HepG2 (cell line): ENCODE measurements around the gene CNNM4. TPM values are rescaled to one million over a fixed set of nuclear protein-coding genes. Genes with fewer than 3 reads are reported as not detected.

ENCODE experiments used
- BCL3 ChIP-seq: sonication (generic); formaldehyde crosslinking; IDR thresholded peaks from 2 replicates; pipeline ENCODE4 v1.5.1; 2020; ENCODE audit warnings: mild to moderate bottlenecking, missing genetic modification reagents, moderate library complexity
- CREBL2 ChIP-seq: sonication (generic); formaldehyde crosslinking; IDR thresholded peaks from 2 replicates; pipeline ENCODE4 v1.8.1; 2023; ENCODE audit warnings: missing genetic modification reagents, mild to moderate bottlenecking, borderline replicate concordance
- HIC2 ChIP-seq: sonication (generic); formaldehyde crosslinking; IDR thresholded peaks from 2 replicates; pipeline ENCODE4 v1.9.0; 2022; ENCODE audit warnings: low read depth, missing genetic modification reagents
- JDP2 ChIP-seq: sonication (generic); formaldehyde crosslinking; IDR thresholded peaks from 2 replicates; pipeline ENCODE4 v1.8.1; 2022; ENCODE audit warnings: missing genetic modification reagents, borderline replicate concordance
- KAT7 ChIP-seq: IDR thresholded peaks from 2 replicates; pipeline ENCODE4 v1.6.1; 2018; ENCODE audit warnings: borderline replicate concordance, missing compliant biosample characterization
- NCOA1 ChIP-seq: sonication (generic); formaldehyde crosslinking; IDR thresholded peaks from 2 replicates; pipeline ENCODE4 v1.9.0; 2021; ENCODE audit warnings: missing genetic modification reagents
- NRL ChIP-seq: sonication (generic); formaldehyde crosslinking; IDR thresholded peaks from 2 replicates; pipeline ENCODE4 v1.5.0; 2020; ENCODE audit warnings: missing genetic modification reagents, mild to moderate bottlenecking, moderate library complexity, borderline replicate concordance
- PHF21A ChIP-seq: sonication (generic); formaldehyde crosslinking; IDR thresholded peaks from 2 replicates; pipeline ENCODE4 v1.5.0; 2020; ENCODE audit warnings: mild to moderate bottlenecking, missing genetic modification reagents
- POLR2AphosphoS5 ChIP-seq: IDR thresholded peaks from 2 replicates; pipeline ENCODE4 v1.6.1; 2012; ENCODE audit warnings: low read depth, low read length
- RFXAP ChIP-seq: sonication (generic); formaldehyde crosslinking; IDR thresholded peaks from 2 replicates; pipeline ENCODE4 v1.4.0; 2020; ENCODE audit warnings: missing genetic modification reagents, borderline replicate concordance
- SALL2 ChIP-seq: sonication (generic); formaldehyde crosslinking; IDR thresholded peaks from 2 replicates; pipeline ENCODE4 v1.8.1; 2023; ENCODE audit warnings: mild to moderate bottlenecking, missing genetic modification reagents, inconsistent platforms
- THAP8 ChIP-seq: sonication (generic); formaldehyde crosslinking; IDR thresholded peaks from 2 replicates; pipeline ENCODE4 v1.5.1; 2020; ENCODE audit warnings: missing genetic modification reagents, mild to moderate bottlenecking, borderline replicate concordance
- ZBTB37 ChIP-seq: sonication (generic); formaldehyde crosslinking; IDR thresholded peaks from 2 replicates; pipeline ENCODE4 v1.4.0; 2020; ENCODE audit warnings: mild to moderate bottlenecking, missing genetic modification reagents
- ZFP36L1 ChIP-seq: sonication (generic); formaldehyde crosslinking; IDR thresholded peaks from 2 replicates; pipeline ENCODE4 v1.8.0; 2022; ENCODE audit warnings: mild to moderate bottlenecking, missing genetic modification reagents, moderate library complexity
- ZNF282 ChIP-seq: fragments of 450-650 bp; IDR thresholded peaks from 2 replicates; pipeline ENCODE4 v1.6.1; 2018; ENCODE audit not compliant: partially characterized antibody
- ZNF44 ChIP-seq: sonication (generic); formaldehyde crosslinking; IDR thresholded peaks from 2 replicates; pipeline ENCODE4 v1.5.1; 2020; ENCODE audit warnings: mild to moderate bottlenecking, missing genetic modification reagents
- ZNF563 ChIP-seq: sonication (generic); formaldehyde crosslinking; IDR thresholded peaks from 2 replicates; pipeline ENCODE4 v1.8.0; 2022; ENCODE audit warnings: mild to moderate bottlenecking, moderate library complexity, missing genetic modification reagents
- ZNF589 ChIP-seq: sonication (generic); formaldehyde crosslinking; conservative IDR thresholded peaks from 2 replicates; pipeline ENCODE4 v1.8.0; 2022; ENCODE audit warnings: mild to moderate bottlenecking, moderate library complexity, missing genetic modification reagents
- ZNF598 ChIP-seq: sonication (generic); formaldehyde crosslinking; IDR thresholded peaks from 2 replicates; pipeline ENCODE4 v1.5.1; 2020; ENCODE audit warnings: mild to moderate bottlenecking, missing genetic modification reagents, borderline replicate concordance
- ZNF678 ChIP-seq: sonication (generic); formaldehyde crosslinking; IDR thresholded peaks from 2 replicates; pipeline ENCODE4 v1.4.0; 2020; ENCODE audit warnings: mild to moderate bottlenecking, missing genetic modification reagents
- ZNF703 ChIP-seq: sonication (generic); formaldehyde crosslinking; IDR thresholded peaks from 2 replicates; pipeline ENCODE4 v1.5.1; 2020; ENCODE audit warnings: missing genetic modification reagents, mild to moderate bottlenecking, moderate library complexity, borderline replicate concordance
- ZNF841 ChIP-seq: sonication (generic); formaldehyde crosslinking; IDR thresholded peaks from 2 replicates; pipeline ENCODE4 v1.8.1; 2023; ENCODE audit warnings: missing genetic modification reagents, borderline replicate concordance
- ZNF878 ChIP-seq: sonication (generic); formaldehyde crosslinking; IDR thresholded peaks from 2 replicates; pipeline ENCODE4 v1.8.1; 2023; ENCODE audit warnings: mild to moderate bottlenecking, missing genetic modification reagents, moderate library complexity
- ZSCAN25 ChIP-seq: sonication (generic); formaldehyde crosslinking; IDR thresholded peaks from 2 replicates; pipeline ENCODE4 v1.8.0; 2022; ENCODE audit warnings: mild to moderate bottlenecking, missing genetic modification reagents
- ZSCAN31 ChIP-seq: sonication (generic); formaldehyde crosslinking; IDR thresholded peaks from 2 replicates; pipeline ENCODE4 v1.5.0; 2020; ENCODE audit warnings: low read depth, mild to moderate bottlenecking, missing genetic modification reagents
- ZSCAN9 ChIP-seq: IDR thresholded peaks from 2 replicates; pipeline ENCODE4 v1.6.1; 2016; ENCODE audit warnings: borderline replicate concordance
- polyA plus RNA-seq, 8 experiments: library from polyadenylated mRNA; depleted of rRNA in 3 of 8; stranded (reverse) in 7 of 8; unstranded in 1 of 8; fragments of >200 nt; fragmentation: Illumina TruSeq in 4 of 8; extraction: Trizol in 4 of 8; gene quantifications; 2 replicates each; pipeline versions ENCODE4 v1.2.1 to v1.2.3, GENCODE V29; 2011 to 2016; ENCODE audit warnings: low read depth in 4 of 8, missing spikeins in 1 of 8, mixed read lengths in 1 of 8; ENCODE audit not compliant: insufficient read depth in 1 of 8
- total RNA-seq, 5 experiments: library from RNA; depleted of rRNA; stranded (reverse); fragments of >200 nt; fragmentation: Illumina TruSeq; extraction: Trizol; gene quantifications; 2 replicates each; pipeline ENCODE4 v1.2.3, GENCODE V29; 2016; ENCODE audit warnings: low read depth in 1 of 5

CNNM4 gene
- total and polyA plus RNA-seq, 2 of the 13 experiments (the other 11 are each of a cell fraction or from before 2014, with no cell fraction given): 5.9 to 8.4 TPM

- TF ChIP-seq ZSCAN31: peak; percentile 61; the same call in 1 of the 2 replicates
- peak; percentile 76; the same call in 1 of the 2 replicates for TF ChIP-seq NRL (CRISPR knock-in tag)
- TF ChIP-seq POLR2AphosphoS5: no peak
- peak; percentile 79; the same call in 1 of the 2 replicates for TF ChIP-seq ZFP36L1 (CRISPR knock-in tag)
- no peak for TF ChIP-seq ZNF678 (CRISPR knock-in tag)
- 0 out of 2 replicates have a peak, but pooled peaks have one; percentile 27 for TF ChIP-seq ZSCAN9 (CRISPR knock-in tag)
- no peak for TF ChIP-seq ZNF878
- no peak for TF ChIP-seq KAT7 (CRISPR knock-in tag)
- peak; percentile 36; the same call in 1 of the 2 replicates for TF ChIP-seq ZSCAN25 (CRISPR knock-in tag)
- TF ChIP-seq CREBL2: no peak
- TF ChIP-seq SALL2 (CRISPR knock-in tag): no peak
- no peak for TF ChIP-seq BCL3
- peak; percentile 81 for TF ChIP-seq HIC2 (CRISPR knock-in tag)
- no peak for TF ChIP-seq ZNF703 (CRISPR knock-in tag)
- no peak for TF ChIP-seq ZBTB37 (CRISPR knock-in tag)
- TF ChIP-seq JDP2 (CRISPR knock-in tag): no peak
- no peak for TF ChIP-seq ZNF841 (CRISPR knock-in tag)
- TF ChIP-seq NCOA1: peak; percentile 55; the same call in 1 of the 2 replicates
- TF ChIP-seq ZNF598 (CRISPR knock-in tag): no peak
- TF ChIP-seq PHF21A (CRISPR knock-in tag): peak; percentile 82
- no peak for TF ChIP-seq THAP8
- no peak for TF ChIP-seq ZNF44 (CRISPR knock-in tag)
- no peak for TF ChIP-seq RFXAP (CRISPR knock-in tag)
- no peak for TF ChIP-seq ZNF589 (CRISPR knock-in tag)
- no peak for TF ChIP-seq ZNF563
- TF ChIP-seq ZNF282: no peak
Observed at GRCh38 chr2:96810783-96811192, 50.1 kb downstream of the CNNM4 start (continued).
